MM.1S (cell line): ENCODE data around the gene REN.

ENCODE experiments used
- DNase-seq: peaks from one replicate; pipeline ENCODE4 v3.0.0-alpha.2; 2015
- H2AFZ ChIP-seq: fragments of 300-600 bp; sonication (generic); 2 replicates; pipeline ENCODE4 v1.6.0; 2016; ENCODE audit warnings: antibody characterized with exemption, low read length
- H3F3A ChIP-seq: fragments of 300-600 bp; sonication (generic); 2 replicates; pipeline ENCODE4 v1.6.1; 2016; ENCODE audit warnings: mild to moderate bottlenecking, antibody characterized with exemption, low read length, moderate library complexity, mixed read lengths; ENCODE audit not compliant: insufficient read depth
- H3K27ac ChIP-seq: fragments of 300-600 bp; sonication (generic); 2 replicates; pipeline ENCODE4 v1.5.1; 2016; ENCODE audit warnings: mild to moderate bottlenecking, low read length
- H3K27me3 ChIP-seq: fragments of 300-600 bp; sonication (generic); replicated peaks from 2 replicates; pipeline ENCODE4 v1.6.0; 2016; ENCODE audit warnings: low read length; ENCODE audit not compliant: insufficient read depth
- H3K36me3 ChIP-seq: fragments of 300-600 bp; sonication (generic); replicated peaks from 2 replicates; pipeline ENCODE4 v1.6.1; 2016; ENCODE audit warnings: mild to moderate bottlenecking, low read length, mixed read lengths; ENCODE audit not compliant: insufficient read depth
- H3K4me1 ChIP-seq: fragments of 300-600 bp; sonication (generic); 2 replicates; pipeline ENCODE4 v1.6.1; 2016; ENCODE audit warnings: low read length, mixed read lengths
- H3K4me2 ChIP-seq: fragments of 300-600 bp; sonication (generic); 2 replicates; pipeline ENCODE4 v1.6.0; 2016; ENCODE audit warnings: low read depth, low read length
- H3K4me3 ChIP-seq: fragments of 300-600 bp; sonication (generic); 2 replicates; pipeline ENCODE4 v1.5.1; 2016; ENCODE audit warnings: low read length, mixed read lengths
- H3K79me2 ChIP-seq: fragments of 300-600 bp; sonication (generic); 2 replicates; pipeline ENCODE4 v1.6.1; 2016; ENCODE audit warnings: mixed run types, low read length, mixed read lengths
- H3K9ac ChIP-seq: fragments of 300-600 bp; sonication (generic); 2 replicates; pipeline ENCODE4 v1.6.1; 2016; ENCODE audit warnings: low read length, mixed read lengths
- H3K9me2 ChIP-seq: fragments of 300-600 bp; sonication (generic); replicated peaks from 2 replicates; pipeline ENCODE4 v1.6.1; 2016; ENCODE audit warnings: mild to moderate bottlenecking, low read length, mixed read lengths; ENCODE audit not compliant: insufficient read depth
- H3K9me3 ChIP-seq: fragments of 300-600 bp; sonication (generic); replicated peaks from 2 replicates; pipeline ENCODE4 v1.6.1; 2016; ENCODE audit warnings: mild to moderate bottlenecking, low read length, mixed read lengths; ENCODE audit not compliant: insufficient read depth
- H4K20me1 ChIP-seq: fragments of 300-600 bp; sonication (generic); 2 replicates; pipeline ENCODE4 v1.6.1; 2016; ENCODE audit warnings: mild to moderate bottlenecking, low read length, moderate library complexity, mixed read lengths; ENCODE audit not compliant: insufficient read depth
- CTCF ChIP-seq: fragments of 300-600 bp; sonication (generic); IDR thresholded peaks from 2 replicates; pipeline ENCODE4 v1.5.1; 2016; ENCODE audit warnings: antibody characterized with exemption, low read length, mixed read lengths
- EZH2 ChIP-seq: fragments of 300-600 bp; sonication (generic); optimal IDR thresholded peaks from 2 replicates; pipeline ENCODE3; 2017; ENCODE audit warnings: low read depth, mild to moderate bottlenecking, antibody characterized with exemption, low read length, mixed read lengths
- EZH2phosphoT487 ChIP-seq: fragments of 300-600 bp; sonication (generic); IDR thresholded peaks from 2 replicates; pipeline ENCODE4 v1.6.1; 2018; ENCODE audit warnings: antibody characterized with exemption, low read length

Gene REN

DNA sequence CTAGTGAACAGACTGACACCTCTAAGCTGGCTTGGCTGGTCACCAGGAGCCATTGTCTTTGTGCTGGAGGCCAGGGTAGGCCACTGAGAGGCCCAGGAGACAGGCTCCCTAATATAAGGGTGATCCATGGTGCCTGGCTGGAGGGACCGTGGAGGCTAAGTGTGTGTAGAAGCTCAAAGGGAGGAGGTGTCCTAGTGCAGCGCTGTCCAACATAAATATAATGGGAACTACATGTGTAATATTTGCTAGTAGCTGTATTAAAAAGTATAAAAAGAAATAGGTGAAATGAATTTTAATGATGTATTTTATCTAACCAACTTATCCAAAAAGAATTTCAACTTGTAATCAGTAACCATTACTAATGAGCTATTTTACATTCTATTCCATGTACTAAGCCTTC is 58.2 kb downstream of the REN start:
- H3K36me3 ChIP-seq = no peaks in the 10 kb centered on the region
- H3K4me1 ChIP-seq = peaks cover 2% of the 10 kb centered on the region; the same call in 1 of the 2 replicates
- no peaks in the 10 kb centered on the region for H4K20me1 ChIP-seq
- no peak overlapping the region for H3K9ac ChIP-seq
- no peaks in the 10 kb centered on the region for H3K79me2 ChIP-seq
- H3K4me2 ChIP-seq = no peak overlapping the region
- no peaks in the 10 kb centered on the region for H3K9me2 ChIP-seq
- no peak overlapping the region for H2AFZ ChIP-seq
- no peaks in the 10 kb centered on the region for H3K27me3 ChIP-seq
- H3K9me3 ChIP-seq = no peaks in the 10 kb centered on the region
- DNase-seq = no peak
- TF ChIP-seq CTCF = no peak
- no peak for TF ChIP-seq EZH2phosphoT487
- no peak overlapping the region for H3K27ac ChIP-seq
- no peak overlapping the region for H3K4me3 ChIP-seq
- no peaks in the 10 kb centered on the region for H3F3A ChIP-seq

DNA sequence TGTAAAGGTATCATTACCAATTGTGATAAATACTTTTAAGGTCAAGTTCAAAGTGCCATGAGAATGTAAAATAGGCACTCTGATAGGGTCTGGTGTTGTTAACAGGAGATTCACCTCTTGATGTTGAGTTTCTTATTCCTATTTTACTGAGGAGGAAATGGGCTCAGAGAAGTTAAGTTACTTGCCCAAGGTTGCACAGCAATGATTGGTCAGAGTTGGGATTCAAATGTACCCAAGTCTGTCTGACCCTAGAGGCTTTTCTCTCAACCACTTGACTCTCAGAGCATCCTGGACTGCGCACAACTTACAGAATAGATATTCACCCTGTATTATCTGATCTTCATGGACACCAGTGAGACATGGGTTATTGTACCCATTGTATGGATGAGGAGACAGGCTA is 59.3 kb downstream of the REN start:
- H3K79me2 ChIP-seq = no peaks in the 10 kb centered on the region
- TF ChIP-seq EZH2 (no peak), CTCF (no peak), EZH2phosphoT487 (no peak)
- H3K9ac ChIP-seq = no peak overlapping the region
- H3K27ac ChIP-seq = no peak overlapping the region
- H3K4me1 ChIP-seq = peaks cover 9% of the 10 kb centered on the region; the same call in 1 of the 2 replicates
- no peaks in the 10 kb centered on the region for H3K9me2 ChIP-seq
- H3K27me3 ChIP-seq = no peaks in the 10 kb centered on the region
- H3K36me3 ChIP-seq = no peaks in the 10 kb centered on the region
- H3F3A ChIP-seq = no peaks in the 10 kb centered on the region
- no peaks in the 10 kb centered on the region for H3K9me3 ChIP-seq
- H3K4me2 ChIP-seq = no peak overlapping the region
- no peak for DNase-seq
- H4K20me1 ChIP-seq = no peaks in the 10 kb centered on the region
- H3K4me3 ChIP-seq = no peak overlapping the region
- H2AFZ ChIP-seq = no peak overlapping the region

DNA sequence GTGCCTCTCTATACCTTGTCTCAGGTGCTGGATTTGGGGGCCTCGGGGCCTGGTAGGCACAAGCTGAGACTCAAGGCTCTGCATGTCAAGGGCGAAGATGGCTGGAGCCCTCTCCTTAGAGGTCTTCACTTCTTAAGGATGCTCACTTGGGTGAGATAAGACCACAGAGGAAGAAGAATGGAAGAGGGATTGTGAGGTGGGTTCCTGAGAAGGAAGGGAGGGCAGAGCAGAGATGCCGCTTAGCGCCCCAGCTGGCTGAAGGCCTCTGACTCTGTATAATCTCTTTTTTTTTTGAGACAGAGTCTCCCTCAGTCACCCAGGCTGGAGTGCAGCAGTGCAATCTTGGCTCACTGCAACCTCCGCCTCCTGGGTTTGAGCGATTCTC is 61.0 kb downstream of the REN start:
- Histone ChIP-seq H3K79me2 (no peaks in the 10 kb centered on the region), H3K27ac (no peak overlapping the region), H3K9ac (no peak overlapping the region), H2AFZ (no peak overlapping the region), H4K20me1 (no peaks in the 10 kb centered on the region), H3K27me3 (no peaks in the 10 kb centered on the region), H3F3A (no peaks in the 10 kb centered on the region), H3K36me3 (no peaks in the 10 kb centered on the region), H3K9me2 (no peaks in the 10 kb centered on the region), H3K4me2 (no peak overlapping the region), H3K4me3 (no peak overlapping the region), H3K4me1 (peaks cover 9% of the 10 kb centered on the region; the same call in 1 of the 2 replicates), H3K9me3 (no peaks in the 10 kb centered on the region)
- TF ChIP-seq CTCF = no peak
- no peak for TF ChIP-seq EZH2phosphoT487
- no peak for TF ChIP-seq EZH2
- no peak for DNase-seq
